Caco-2 (cell line): Measurements from ENCODE around the gene SLC2A9. TPM values are rescaled to one million over a fixed set of nuclear protein-coding genes. Genes with fewer than 3 reads are reported as not detected.

Experiments
- BruUV-seq: library from RNA; stranded (reverse); fragments of 400-500 nt; replicated peaks from 2 replicates; lab custom pipeline; 2021; lab: Mats Ljungman, UMichigan
- CTCF ChIA-PET: fragments of 300-600 bp; sonication (Branson Sonifier 250); formaldehyde crosslinking; loops from one replicate; lab custom pipeline; 2022; ENCODE audit warnings: antibody characterized with exemption; lab: Charles Lee
- POLR2A ChIA-PET: fragments of 300-600 bp; sonication (Branson Sonifier 250); formaldehyde crosslinking; loops from one replicate; lab custom pipeline; 2022; ENCODE audit warnings: antibody characterized with exemption; lab: Charles Lee
- DNase-seq, 2 experiments: peaks; one replicate each; pipeline versions ENCODE4 v3.0.0 to v3.0.0-alpha.2; 2020 to 2022
- H3K27me3 ChIP-seq: replicated peaks from 2 replicates; pipeline ENCODE4 v1.6.0; 2011; ENCODE audit warnings: low read length; ENCODE audit not compliant: control insufficient read depth, insufficient read depth
- H3K36me3 ChIP-seq: 2 replicates; pipeline ENCODE4 v1.5.1; 2011; ENCODE audit warnings: low read length; ENCODE audit not compliant: control insufficient read depth, insufficient read depth
- H3K4me1 ChIP-seq: fragments of 250-450 bp; sonication (Bioruptor Pico); 2 replicates; pipeline ENCODE4 v1.5.1; 2020; ENCODE audit warnings: mild to moderate bottlenecking
- H3K4me3 ChIP-seq: 2 replicates; pipeline ENCODE4 v1.5.1; 2011; ENCODE audit warnings: low read depth, mild to moderate bottlenecking, control low read depth, low read length
- H3K9me3 ChIP-seq: fragments of 250-450 bp; sonication (Bioruptor Pico); 2 replicates; pipeline ENCODE4 v1.5.1; 2020; ENCODE audit warnings: mild to moderate bottlenecking, moderate library complexity
- H3K27ac Mint-ChIP-seq: one replicate; pipeline ENCODE4 v1.8.0; 2022; ENCODE audit warnings: mixed read lengths; ENCODE audit not compliant: unreplicated experiment
- H3K27me3 Mint-ChIP-seq: one replicate; pipeline ENCODE4 v1.8.0; 2022; ENCODE audit warnings: mixed read lengths; ENCODE audit not compliant: insufficient read depth, unreplicated experiment
- H3K36me3 Mint-ChIP-seq: one replicate; pipeline ENCODE4 v1.8.0; 2022; ENCODE audit warnings: mild to moderate bottlenecking, mixed read lengths; ENCODE audit not compliant: insufficient read depth, unreplicated experiment
- H3K4me1 Mint-ChIP-seq: one replicate; pipeline ENCODE4 v1.8.0; 2022; ENCODE audit warnings: low read depth, mixed read lengths; ENCODE audit not compliant: unreplicated experiment
- H3K4me3 Mint-ChIP-seq: one replicate; pipeline ENCODE4 v1.8.0; 2022; ENCODE audit warnings: mild to moderate bottlenecking, moderate library complexity, mixed read lengths; ENCODE audit not compliant: unreplicated experiment
- H3K9me3 Mint-ChIP-seq: one replicate; pipeline ENCODE4 v1.8.0; 2022; ENCODE audit warnings: mixed read lengths; ENCODE audit not compliant: unreplicated experiment
- CTCF ChIP-seq, 2 experiments: fragments of 200-600 bp in 1 of 2; IDR thresholded peaks; 1 replicate in 1 of 2; 2 replicates in 1 of 2; pipeline versions ENCODE4 v1.5.1 to v1.8.0; 2011 to 2022; ENCODE audit warnings: antibody characterized with exemption in 1 of 2, control low read depth in 1 of 2, inconsistent platforms in 1 of 2, low read depth in 1 of 2, low read length in 1 of 2, mild to moderate bottlenecking in 1 of 2, moderate library complexity in 1 of 2; ENCODE audit not compliant: insufficient read depth in 1 of 2, severe bottlenecking in 1 of 2, unreplicated experiment in 1 of 2
- intact Hi-C: fragments of 100-400 bp; cut with micrococcal nuclease; formaldehyde crosslinking; loops from one replicate; pipeline ENCODE4 v1.10.0; 2022; ENCODE audit not compliant: unreplicated experiment
- total RNA-seq: library from RNA; stranded (reverse); gene quantifications from 2 replicates; pipeline ENCODE4 v1.2.3, GENCODE V29; 2022

The SLC2A9 gene
- total RNA-seq, 1 experiment from 2014 or later = 21.0 TPM

- Mint-ChIP-seq H3K9me3 (no peaks in the 10 kb centered on the region), H3K4me1 (no peaks in the 10 kb centered on the region), H3K36me3 (no peaks in the 10 kb centered on the region), H3K27me3 (no peaks in the 10 kb centered on the region), H3K4me3 (no peak overlapping the region), H3K27ac (no peak overlapping the region)
- no peaks in the 10 kb centered on the region for H3K36me3 ChIP-seq
- no peak for TF ChIP-seq CTCF (IDR thresholded peaks at IDR 0.05; ENCODE audit: insufficient read depth in 1 of 2, low read depth in 1 of 2, low read length in 1 of 2, severe bottlenecking in 1 of 2, unreplicated experiment in 1 of 2)
- CTCF ChIA-PET = no interaction called here
- no TSS peak for BruUV-seq
- H3K4me3 ChIP-seq = no peak overlapping the region
- POLR2A ChIA-PET = no interaction called here
- no peaks in the 10 kb centered on the region for H3K9me3 ChIP-seq
- no peaks in the 10 kb centered on the region for H3K27me3 ChIP-seq
- intact Hi-C loops = no loop called here
- no peaks in the 10 kb centered on the region for H3K4me1 ChIP-seq
- no peak for DNase-seq
These were observed 146.9 kb downstream of the SLC2A9 start for GRCh38 chr4:9874385-9874784.

DNA sequence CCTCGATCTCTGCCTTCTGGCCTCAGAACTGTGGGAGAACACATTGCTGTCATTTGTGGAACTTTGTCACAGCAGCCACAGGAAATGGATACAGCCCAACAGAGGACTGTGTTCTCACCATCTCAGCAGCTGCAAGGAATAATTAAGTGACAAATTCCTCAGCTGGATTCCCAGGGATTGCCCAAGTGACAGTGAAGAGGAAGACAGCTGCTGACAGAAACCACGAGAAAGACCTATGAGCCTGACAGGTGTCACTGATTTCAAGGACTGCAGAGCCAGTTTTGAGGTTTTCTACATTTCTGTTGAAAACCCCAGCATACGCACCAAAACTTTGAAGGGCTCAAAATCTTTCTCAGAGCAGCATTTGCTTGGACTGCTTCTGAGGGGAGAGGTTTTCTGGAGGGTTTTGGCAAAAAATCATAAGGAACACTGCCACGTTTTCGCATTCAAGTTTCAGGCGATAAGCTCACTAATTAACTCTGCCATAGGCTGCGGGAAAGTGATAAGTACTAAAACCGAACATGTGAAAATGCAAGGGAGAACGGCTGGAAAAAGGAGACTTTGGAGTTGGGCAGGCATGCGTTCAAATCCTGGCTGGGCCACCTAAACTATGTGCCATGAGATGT, 151.0 kb downstream of the SLC2A9 start:
- H3K9me3 ChIP-seq = no peaks in the 10 kb centered on the region
- no peak for DNase-seq
- no peak for TF ChIP-seq CTCF (IDR thresholded peaks at IDR 0.05; ENCODE audit: insufficient read depth in 1 of 2, low read depth in 1 of 2, low read length in 1 of 2, severe bottlenecking in 1 of 2, unreplicated experiment in 1 of 2)
- no peaks in the 10 kb centered on the region for H3K27me3 Mint-ChIP-seq
- no peaks in the 10 kb centered on the region for H3K4me1 ChIP-seq
- no peak overlapping the region for H3K4me3 ChIP-seq
- ChIA-PET POLR2A (no interaction called here), CTCF (no interaction called here)
- intact Hi-C loops = no loop called here
- no peak overlapping the region for H3K27ac Mint-ChIP-seq
- no peaks in the 10 kb centered on the region for H3K27me3 ChIP-seq
- H3K36me3 ChIP-seq = no peaks in the 10 kb centered on the region
- H3K36me3 Mint-ChIP-seq = no peaks in the 10 kb centered on the region
- no peaks in the 10 kb centered on the region for H3K4me1 Mint-ChIP-seq
- H3K9me3 Mint-ChIP-seq = no peaks in the 10 kb centered on the region
- no TSS peak for BruUV-seq
- H3K4me3 Mint-ChIP-seq = no peak overlapping the region

DNA sequence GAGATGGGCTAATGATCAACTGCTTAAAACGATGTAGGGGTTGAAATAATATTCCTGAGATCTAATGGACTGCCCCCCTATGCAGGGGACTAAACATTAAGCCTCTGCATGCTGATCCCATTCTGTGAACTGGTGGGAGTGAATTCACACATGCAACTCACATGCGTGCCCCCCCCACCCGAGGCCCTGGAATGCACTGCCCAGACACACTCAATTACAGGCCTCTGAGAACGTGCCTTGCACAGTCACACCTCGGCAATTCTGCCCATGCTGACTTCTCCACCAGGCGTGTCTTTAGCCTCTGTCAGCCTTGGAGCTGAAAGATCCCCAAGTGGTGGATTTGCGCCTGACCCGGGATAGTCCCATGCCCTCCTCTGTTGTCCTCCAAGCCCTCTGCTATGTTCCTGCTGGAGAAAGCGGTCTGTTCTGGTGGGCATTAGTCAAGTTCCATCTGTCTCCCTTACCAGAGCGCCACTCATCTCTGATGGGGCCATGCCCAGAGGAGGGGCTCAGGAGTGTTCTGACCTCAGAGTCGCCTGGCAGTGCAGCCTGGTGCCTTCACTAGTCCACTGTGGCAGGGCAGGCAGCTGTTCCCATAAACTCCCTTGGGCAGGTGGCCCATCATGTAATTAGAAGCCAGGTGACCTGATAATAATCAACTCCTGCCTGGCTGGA, 153.4 kb downstream of the SLC2A9 start:
- Mint-ChIP-seq H3K27ac (no peak overlapping the region), H3K36me3 (no peaks in the 10 kb centered on the region), H3K4me1 (no peaks in the 10 kb centered on the region), H3K4me3 (no peak overlapping the region), H3K9me3 (no peaks in the 10 kb centered on the region), H3K27me3 (no peaks in the 10 kb centered on the region)
- no peaks in the 10 kb centered on the region for H3K36me3 ChIP-seq
- H3K27me3 ChIP-seq = no peaks in the 10 kb centered on the region
- ChIA-PET POLR2A (no interaction called here), CTCF (no interaction called here)
- H3K4me3 ChIP-seq = no peak overlapping the region
- BruUV-seq = no TSS peak
- intact Hi-C loops = no loop called here
- no peak for DNase-seq
- H3K9me3 ChIP-seq = no peaks in the 10 kb centered on the region
- H3K4me1 ChIP-seq = no peaks in the 10 kb centered on the region
- TF ChIP-seq CTCF (IDR thresholded peaks at IDR 0.05; ENCODE audit: insufficient read depth in 1 of 2, low read depth in 1 of 2, low read length in 1 of 2, severe bottlenecking in 1 of 2, unreplicated experiment in 1 of 2) = no peak
